ENCODE data around the gene ZFHX2.

GRCh38 chr14:23564876-23565275 is 13.3 kb upstream of the ZFHX2 start:
- TF ChIP-seq CTCF (IDR thresholded peaks at IDR 0.05; ENCODE audit: borderline replicate concordance, extremely low read depth, low read length, poor library complexity, severe bottlenecking), result no peak
- no peak for TF ChIP-seq EZH2 (IDR thresholded peaks at IDR 0.05; ENCODE audit: borderline replicate concordance, low read depth, low read length, severe bottlenecking)
